Fibroblast of skin of right biceps (primary cell): ENCODE data around the gene CRIM1.

Experiments
- DNase-seq: peaks from one replicate; pipeline ENCODE4 v3.0.0-alpha.2; 2013

Gene CRIM1

DNA sequence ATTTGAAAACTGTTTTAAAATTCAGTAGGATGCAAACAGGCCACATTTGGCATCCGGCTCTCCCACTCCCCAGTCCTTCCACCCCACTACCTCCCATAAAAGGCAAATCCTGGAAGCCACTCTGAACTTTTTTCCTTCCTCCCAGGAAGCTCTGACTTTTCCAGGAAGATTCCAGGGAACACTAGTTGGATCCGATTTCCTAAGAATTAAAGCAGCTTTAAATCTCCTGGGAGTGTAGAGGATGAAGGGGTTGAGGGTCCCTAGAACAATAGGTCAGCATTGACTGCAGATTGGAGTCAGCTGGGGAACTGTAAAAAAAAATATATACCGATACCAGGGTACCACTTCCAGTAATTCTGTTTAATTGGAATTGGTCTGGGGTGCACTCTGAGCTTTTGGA lies 76.9 kb downstream of the CRIM1 start:
- no peak for DNase-seq

DNA sequence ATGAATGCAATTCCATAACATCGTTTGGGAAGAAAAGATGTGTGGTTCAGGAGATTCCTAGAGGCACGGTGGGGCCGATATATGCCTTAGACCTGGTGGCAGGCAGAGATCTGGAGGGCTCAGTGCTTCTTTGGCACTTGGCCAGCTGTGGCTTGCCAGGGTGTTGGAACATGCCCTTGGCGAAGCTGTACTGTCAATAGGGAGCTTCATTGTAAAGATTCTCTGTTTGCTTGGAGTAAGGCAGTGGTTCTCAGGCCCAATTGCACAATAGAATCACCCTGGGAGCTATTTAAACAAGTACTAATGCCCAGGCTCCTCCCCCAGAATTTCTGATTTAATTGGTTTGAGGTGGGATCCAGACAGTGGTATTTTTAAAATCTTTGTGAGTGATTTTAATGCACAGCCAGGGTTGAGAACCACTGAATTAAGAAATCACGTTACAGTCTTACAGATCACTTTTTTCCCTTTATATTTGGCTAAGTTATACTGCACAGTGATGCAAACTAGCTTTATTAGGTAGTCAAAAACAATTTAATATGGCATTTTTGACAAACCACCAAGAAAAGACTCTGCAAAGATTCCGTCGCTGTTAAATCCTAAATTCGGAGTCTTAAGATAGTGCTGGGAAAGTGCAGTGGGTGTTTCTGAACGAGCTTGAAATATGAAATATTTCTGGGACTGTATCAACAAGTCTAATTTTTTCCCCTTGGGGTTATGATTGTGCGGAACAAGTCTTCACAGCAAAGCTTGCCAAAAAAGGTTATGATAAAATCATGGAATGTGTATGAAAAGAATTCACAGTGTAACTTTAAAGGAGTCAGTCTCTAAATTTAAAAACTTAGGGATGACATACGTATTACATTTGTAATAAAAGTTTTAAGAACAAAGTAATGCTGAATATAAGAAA lies 78.0 kb downstream of the CRIM1 start:
- peak; percentile 92 for DNase-seq

DNA sequence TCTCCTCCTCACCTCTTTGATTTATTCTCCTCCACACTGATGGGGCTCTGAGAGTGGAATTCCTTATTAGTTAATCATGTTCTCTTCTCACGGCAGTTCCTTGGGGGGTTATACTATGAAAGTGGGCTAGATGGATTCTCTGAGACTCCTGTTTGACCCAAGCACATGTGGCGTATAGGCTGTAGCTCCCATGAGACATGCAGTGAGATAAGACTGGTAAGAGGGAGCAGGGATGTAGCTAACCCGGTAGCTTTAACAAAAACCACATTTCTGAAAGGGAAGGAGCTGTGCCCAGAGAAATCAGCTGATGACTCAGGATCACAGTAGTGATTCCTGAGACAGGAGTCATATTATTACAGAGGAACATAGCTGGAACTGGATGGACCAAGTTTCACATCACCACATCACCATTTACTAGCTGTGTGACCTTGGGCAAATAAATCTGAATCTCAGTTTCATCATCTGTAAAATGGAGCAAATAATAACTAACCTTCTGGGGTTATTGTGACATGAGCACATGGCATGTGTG lies 82.9 kb downstream of the CRIM1 start:
- DNase-seq, result peak; percentile 100

DNA sequence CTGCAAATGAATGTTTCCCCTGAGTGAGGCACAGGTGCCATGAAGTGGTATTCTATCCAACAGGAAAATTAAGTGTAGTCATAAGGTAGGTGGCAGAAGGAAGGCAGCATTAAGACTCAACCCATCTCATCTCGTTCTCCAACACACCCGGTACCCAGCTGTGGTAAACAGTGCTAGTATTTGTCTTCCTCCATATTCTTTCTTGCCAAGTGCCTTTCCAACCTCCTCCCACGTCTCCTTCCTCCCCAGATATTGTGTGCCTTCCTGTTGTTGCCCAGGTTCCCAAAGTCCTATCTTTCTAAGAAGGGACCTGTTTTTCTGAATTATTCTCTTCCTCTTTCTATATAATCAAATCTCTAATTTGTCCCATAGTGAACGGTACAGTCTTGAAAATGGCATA lies 83.5 kb downstream of the CRIM1 start:
- DNase-seq, result no peak

DNA sequence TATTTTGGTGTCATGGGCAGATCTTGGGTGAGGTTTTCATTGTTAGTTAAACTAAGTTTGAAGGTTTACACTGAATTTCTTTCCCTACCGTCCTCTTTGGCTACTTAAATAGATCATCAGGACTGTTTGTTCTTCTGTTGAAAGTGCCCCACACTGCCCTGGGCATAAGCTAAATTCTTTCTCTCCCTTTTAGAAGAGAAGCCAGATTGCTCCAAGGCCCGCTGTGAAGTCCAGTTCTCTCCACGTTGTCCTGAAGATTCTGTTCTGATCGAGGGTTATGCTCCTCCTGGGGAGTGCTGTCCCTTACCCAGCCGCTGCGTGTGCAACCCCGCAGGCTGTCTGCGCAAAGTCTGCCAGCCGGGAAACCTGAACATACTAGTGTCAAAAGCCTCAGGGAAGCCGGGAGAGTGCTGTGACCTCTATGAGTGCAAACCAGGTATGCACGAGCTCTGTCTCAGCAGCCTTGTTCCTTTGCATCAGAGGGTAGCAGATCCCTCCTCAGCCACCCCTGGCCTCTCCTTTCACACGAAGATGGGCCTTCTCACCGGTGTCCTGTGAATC lies 85.6 kb downstream of the CRIM1 start:
- DNase-seq, result no peak

DNA sequence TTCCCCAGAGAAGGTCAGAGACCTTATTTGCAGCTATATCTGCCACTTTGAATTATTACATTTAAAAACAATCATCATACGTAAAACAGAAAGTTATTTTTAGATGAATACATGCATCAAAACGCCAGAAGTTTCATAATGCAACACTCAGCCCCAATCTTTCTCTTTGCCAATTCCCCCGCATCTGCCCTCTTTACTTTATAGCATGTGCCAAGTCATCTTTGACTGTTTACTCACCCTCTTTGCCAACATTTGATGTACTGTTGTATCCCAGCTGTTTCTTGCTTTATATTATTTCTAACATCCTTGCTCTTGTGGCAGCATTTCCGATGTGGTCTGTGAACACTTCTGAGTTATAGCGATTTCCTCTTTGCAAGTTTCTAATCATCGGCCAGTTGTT lies 86.2 kb downstream of the CRIM1 start:
- DNase-seq, result peak; percentile 74

DNA sequence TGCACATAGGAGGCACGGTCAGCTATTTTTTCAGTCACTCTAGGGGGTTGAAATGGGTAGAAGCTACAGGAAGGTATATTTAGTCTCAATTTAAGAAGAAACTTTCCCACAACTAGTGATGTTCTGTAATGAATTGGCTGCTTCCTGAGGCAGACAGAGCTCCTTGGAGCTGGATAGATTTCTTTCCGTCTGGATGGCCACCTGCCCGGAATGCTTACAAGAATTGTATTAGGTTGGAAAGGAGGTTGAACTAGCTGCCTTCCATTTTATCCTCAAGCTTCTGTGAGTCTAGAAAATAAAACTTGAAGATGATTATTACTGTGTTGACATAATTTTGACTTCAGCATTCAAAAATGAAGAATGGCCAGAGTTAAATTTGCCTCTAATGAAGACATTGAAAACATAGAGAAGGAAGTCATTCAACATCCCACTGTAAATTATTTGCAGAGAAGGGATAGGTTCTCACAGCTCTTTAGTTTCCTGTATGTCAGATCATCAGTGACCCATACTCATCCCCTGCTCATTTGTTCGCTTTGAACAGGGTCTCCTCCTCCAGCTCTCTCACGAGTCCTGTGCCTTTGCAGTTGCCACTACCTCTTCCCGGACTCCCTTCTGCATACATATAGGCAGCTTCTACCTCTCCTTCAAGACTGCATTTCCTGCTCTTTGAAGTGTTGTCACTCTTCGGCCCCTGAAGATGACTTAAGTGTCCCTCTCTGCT lies 88.8 kb downstream of the CRIM1 start:
- no peak for DNase-seq

DNA sequence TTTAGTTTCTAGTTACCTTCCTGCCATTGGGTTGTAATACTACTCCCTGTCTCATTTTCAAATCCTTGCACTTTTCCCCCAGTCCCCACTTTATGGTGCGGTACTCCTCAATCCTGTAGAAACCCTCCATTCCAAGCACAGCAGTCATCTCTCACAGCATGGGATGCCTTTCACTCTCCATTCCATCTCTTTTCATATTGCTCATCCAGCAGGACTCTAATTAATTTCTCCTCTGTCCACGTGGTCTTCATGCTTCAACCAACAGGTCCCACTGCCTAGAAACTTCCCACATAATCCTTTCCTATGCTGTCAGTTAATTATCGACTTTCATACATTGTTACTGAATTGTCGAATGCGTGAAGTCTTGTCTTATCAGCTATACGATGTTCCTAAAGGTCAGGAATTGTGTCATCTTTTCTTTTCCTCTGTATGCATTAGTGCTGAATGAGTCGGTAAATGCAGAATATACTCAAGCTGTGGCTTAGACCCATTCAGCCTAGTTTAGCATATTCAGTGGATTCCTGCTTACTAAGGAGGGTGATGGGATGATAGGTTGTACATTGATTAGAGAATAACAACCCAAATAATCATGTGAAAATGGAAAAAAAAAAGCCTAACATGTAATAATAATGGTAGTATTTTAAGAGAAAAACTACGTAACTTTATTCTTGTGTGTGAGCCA lies 89.7 kb downstream of the CRIM1 start:
- DNase-seq, result peak; percentile 68

DNA sequence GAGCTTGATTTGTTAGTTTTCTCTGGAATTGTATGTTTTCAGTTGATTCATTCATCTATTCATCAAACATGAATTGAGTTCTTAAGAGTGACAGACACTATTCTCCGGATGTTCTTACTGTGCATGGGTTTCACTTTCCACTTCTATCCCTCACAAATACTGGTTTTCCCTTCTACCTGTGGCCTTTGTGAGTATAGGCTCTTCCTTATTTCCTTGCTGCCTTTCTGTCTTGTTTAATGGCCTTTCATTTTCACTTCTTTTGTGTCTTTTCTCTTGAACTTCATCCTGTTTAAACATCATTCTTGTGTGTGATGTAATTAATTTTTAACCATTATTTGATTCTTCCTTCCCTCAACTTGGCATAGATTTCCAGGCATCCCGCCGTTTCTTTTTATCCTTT lies 90.7 kb downstream of the CRIM1 start:
- DNase-seq, result no peak

DNA sequence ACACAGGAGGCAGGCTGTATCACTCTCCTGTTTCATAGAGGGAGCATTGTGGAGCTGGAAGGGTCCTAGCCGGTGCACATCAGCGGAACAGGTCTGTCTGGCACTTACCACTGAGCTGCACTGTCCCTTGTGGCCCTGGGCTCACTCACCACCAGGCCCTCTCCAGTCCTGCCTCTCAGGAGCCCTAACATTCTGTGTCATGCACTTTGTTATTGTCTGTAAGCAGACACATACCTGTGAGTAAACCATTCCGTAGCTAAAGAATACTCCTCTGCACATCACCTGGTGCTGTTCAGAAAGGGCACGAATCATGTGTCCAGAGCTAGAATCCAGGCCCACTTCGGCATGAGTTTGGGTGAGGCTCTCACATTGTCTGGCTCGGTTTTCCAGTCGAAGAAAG lies 93.6 kb downstream of the CRIM1 start:
- DNase-seq, result no peak

DNA sequence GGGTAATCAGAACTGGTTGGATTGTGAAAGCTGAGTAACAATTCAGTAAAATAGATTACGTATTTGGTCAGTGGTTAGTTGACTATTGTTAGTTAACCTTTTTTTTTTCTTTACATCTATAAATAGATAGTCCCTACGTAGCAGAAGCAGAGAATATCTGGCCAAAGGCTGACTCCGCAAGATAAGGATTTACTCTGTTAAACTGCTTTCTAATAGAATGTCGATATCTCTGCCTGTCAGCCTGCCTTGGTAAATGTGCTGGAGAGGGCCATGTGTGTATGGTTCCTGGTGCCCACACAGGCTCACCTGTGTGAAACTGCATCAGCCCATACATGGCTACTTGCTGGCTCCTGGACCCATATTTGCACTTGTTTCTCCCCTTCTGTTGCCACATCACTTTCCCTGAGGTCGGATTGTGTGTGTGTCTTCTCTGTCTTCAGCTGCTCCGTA lies 94.4 kb downstream of the CRIM1 start:
- no peak for DNase-seq

DNA sequence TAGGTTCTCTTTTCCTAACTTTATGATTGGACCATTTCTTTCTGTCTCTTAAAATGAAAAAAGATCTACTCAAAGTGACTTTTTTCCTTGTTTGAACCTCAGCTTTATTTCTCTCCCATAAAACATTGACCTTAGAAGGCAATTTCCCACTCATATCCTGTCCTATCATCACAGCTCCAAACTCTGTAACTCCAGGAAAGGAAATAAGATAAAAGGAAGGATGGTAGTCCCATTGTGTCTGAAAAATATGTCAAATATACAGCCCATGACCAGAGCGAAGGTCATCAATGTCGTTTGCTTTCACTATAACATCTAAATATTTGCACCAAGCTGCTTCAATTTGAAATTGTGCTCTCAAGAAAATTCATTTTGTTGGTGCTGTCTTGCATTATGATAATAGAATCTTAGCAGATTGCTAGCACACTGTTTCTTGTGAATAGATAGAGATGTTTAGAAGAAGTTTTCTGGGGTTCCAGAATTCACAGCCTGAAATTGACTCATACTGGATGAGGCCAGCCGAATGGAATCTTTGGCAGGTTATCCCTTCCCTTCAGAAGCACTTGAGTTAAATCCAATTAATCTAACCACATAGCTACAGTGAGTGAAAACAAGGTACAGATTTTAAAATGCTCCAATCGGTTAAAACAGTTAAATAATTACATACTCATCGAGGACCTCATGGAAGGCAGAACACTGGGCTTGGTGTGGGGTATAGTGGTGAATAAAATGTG lies 95.1 kb downstream of the CRIM1 start:
- DNase-seq, result peak; percentile 95

DNA sequence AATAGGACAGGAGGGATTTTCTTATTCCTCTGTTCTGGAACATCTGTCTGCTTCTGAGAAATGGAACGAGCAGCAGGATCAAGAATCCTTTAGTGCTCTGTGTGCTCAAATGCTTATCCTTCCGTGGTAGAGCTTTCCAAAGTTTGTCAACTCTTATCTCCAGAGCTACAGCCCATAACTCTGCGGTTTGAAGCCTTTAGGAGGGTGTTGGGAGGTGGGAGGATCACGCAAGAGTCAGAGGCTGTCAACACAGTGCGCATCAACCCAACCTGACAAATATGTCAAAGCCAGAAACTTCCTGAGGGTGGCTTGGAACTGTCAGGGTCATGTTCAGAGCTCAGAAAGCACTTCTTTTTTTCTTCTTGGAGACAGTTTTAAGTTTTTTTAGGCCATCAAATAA lies 95.9 kb downstream of the CRIM1 start:
- peak; percentile 76 for DNase-seq

DNA sequence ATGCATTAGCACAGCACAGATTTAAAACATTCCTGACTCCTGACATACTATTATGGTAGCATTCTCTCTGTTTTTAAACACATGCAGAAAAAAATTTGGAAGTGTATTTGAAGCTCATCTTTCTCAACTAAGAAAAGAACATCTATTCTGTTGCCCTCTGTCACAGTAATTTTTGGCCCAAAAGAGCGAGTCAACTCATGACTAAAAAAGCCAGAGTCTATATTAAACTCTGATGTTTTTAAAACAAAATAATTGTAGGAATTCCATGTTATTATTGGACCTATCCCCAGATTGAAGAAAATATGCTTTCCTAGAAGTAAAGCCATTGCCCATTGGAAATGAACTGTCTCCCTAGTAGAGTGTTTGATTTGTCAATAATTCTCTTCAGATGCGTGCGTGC lies 96.7 kb downstream of the CRIM1 start:
- peak; percentile 91 for DNase-seq

DNA sequence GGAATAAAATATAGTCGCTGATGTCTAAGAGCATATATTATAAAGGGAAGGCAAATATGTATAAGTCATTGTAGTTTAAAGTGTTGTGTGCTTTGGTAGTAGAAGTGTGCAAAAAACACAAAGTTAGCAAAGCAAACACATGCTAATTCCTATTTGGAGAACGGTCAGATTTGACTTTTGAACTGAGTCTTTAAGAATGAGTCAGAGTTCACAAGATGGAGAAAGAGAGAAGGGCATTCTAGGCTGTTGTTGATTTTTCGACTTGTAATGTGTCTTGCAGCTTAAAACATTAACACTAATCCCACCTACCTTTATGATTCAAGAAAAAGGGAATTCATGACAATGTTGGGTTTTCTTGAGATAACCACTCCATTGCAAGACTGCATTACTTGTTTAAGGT lies 98.1 kb downstream of the CRIM1 start:
- no peak for DNase-seq

DNA sequence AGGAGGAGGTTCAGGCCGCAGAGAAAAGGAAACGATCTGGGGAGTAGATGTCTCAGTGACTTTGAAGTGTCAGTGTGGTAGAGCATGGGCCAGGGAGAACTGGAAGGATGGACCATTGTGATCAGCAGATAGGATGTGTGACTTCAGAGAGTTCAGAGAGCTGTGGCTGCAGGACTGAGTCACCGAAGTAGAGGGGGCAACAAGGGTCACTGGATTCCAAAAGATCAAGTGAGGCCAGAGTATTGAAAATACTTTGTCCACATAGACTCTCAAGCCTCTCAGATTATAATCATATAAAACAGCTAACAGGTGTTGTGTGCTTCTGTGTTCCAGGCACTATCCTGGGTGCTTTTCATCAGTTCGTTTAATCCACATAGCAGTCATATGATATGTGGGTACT lies 99.4 kb downstream of the CRIM1 start:
- DNase-seq, result no peak

DNA sequence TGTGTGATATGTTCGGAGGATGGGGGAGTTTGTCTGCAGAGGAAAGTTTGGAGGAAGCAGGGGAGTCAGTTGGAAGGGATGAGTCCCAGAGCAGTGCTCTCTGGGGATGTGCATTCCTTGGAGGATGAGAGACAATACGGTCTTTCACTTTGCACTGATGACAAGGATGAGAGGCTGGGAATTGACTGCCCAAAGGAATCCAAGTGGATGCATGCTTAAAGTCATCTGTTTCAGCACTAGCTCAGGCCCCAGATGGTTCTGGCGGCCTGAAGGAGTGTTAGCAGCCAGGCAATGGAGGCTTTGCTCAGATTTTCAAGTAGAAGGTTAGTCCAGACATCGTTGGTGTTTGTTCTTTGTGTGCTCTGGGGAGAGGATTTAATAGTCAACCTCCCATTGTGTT lies 100.2 kb downstream of the CRIM1 start:
- peak; percentile 80 for DNase-seq

DNA sequence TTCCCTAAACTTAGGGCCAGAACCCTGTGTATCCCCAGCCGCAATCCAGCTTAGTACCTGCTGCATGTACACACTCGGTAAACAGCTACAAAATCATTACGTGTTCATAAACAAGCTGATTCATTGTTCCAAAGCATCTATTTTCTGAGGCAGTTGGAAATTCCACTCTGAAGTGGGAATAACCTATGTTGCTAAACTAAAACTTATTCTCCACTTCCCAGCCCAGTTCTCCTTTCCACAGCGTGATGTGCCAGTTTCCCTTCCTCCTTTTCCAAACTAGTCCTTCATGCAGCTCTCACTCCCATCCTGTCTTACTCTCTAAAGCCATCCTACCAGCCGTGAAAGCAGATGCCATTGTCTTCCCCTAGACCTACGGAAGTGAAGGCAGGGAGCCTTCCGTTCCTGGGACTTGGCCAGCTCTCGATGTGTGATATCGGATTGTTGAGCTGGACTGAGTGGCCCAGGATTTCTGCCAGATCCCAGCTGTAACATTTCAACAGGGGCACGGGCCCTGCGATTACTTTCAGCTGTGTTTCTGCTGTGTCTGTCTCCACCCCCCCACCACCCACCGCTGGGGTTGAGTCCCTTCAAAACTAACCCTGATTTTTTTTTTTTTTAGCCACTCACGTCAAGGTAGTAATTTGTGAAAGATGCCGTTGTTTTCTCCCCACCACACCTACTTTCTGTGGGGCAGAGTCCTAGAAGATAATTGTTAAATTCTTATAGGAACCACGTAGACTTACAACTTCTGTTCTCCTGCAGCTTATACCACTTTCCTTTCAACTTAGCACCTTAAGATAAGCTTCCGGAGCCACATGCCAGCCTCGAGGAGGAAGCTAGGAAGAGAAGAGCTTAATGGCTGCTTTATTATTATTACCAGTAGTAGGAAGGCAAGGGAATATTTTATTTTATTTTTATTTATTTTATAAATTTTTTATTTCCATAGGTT lies 100.9 kb downstream of the CRIM1 start:
- peak; percentile 81 for DNase-seq

DNA sequence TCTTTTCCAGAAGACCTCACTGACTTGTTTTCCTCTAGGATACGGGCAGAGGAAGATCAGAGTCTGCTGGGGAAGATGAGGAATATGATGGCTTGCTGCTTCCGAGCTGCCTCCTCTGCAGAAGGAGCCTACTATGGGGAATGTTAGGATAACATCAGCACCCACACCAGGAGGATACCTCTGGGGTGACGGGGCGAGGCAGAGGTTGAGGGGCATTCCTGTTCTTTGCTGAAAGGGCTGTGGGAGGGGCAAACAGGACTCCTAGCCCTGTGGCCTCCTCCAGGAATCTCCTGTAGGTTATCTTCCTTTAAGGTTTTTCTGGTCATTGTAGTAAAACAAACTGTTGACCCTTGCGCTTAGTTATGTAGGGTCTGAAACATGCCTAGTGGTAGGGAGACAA lies 102.5 kb downstream of the CRIM1 start:
- DNase-seq, result no peak

DNA sequence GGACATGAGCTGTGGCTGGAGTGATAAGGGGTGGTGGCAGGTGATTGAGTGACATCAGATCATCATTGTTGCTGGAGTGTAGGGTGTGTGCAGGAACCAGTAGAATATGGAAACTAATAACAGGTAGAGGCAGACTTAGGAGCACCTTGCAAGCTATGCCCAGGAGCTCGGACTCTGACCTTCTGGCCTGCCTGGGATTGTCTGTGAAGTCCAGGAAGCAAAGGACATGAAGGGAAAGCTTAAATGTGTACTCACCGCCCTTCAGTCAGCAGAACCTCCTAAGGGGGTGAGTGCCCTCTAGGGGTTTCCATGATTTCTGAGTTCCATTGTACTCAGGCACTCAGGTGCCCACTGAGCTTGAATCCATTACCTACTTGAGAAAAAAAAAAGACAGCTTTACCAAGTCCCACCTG lies 104.2 kb downstream of the CRIM1 start:
- peak; percentile 60 for DNase-seq

DNA sequence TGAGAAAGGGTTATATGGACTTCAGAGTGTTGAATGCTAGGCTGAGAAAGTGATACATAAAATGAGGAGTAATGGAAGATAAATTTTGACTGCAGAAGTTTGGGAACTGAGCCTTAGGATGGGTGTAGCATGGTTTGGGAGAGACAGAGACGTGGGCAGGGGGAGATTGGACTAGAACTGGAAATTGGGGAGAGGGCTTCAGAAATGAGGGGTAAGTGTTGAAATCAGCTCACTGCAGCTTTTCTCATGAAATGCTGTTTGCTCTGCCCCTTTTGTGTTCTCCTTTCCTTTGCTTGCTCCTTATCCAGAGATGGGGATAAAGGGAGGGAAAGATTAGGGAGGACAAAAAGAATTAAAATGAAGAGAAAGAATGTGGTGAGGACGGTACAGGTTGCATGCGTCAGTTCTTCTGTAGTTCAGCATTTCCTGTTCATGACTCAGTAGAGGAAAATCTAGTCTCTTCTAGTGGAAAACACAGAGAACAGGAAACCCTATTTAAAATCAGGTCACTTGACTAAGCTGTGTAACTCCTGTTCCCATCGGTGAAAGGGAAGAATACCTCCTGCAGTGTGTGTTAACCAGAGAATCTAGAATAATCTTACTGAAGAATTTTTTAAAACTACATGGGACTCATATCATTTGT lies 105.6 kb downstream of the CRIM1 start:
- DNase-seq, result peak; percentile 96
